Activated T-cell treated with anti-CD3 and anti-CD28 coated beads, Interleukin-2, amount 50 U/mL, for 72 hours (primary cell): ENCODE results near the gene CCDC137. TPM values are rescaled to one million over a fixed set of nuclear protein-coding genes. Genes with fewer than 3 reads are reported as not detected.

Experiments used
- ATAC-seq, 2 donors: fragments of 150-1000 bp; cut with Tn5 transposase; replicated peaks in 1 of 2; 2 replicates each; pipeline ENCODE4 v1.10.0; 2021; ENCODE audit warnings: moderate library complexity in 2 of 2, mild to moderate bottlenecking in 1 of 2
- DNase-seq, 2 donors: peaks; one replicate each; pipeline ENCODE4 v3.0.0; 2021 to 2022; ENCODE audit warnings: mixed read lengths in 1 of 2
- H3K27ac Mint-ChIP-seq: one replicate; pipeline ENCODE4 v1.8.0; 2022; ENCODE audit warnings: mild to moderate bottlenecking, moderate library complexity, mixed read lengths
- H3K27me3 Mint-ChIP-seq: one replicate; pipeline ENCODE4 v1.8.0; 2022; ENCODE audit warnings: low read depth, mixed read lengths
- H3K36me3 Mint-ChIP-seq, 2 donors: one replicate each; pipeline ENCODE4 v1.8.0; 2022; ENCODE audit warnings: mixed read lengths in 2 of 2, mild to moderate bottlenecking in 1 of 2; ENCODE audit not compliant: insufficient read depth in 2 of 2
- H3K4me1 Mint-ChIP-seq: one replicate; pipeline ENCODE4 v1.8.0; 2022; ENCODE audit warnings: low read depth, mixed read lengths
- H3K4me3 Mint-ChIP-seq, 2 donors: one replicate each; pipeline ENCODE4 v1.8.0; 2022; ENCODE audit warnings: mild to moderate bottlenecking in 2 of 2, mixed read lengths in 2 of 2, moderate library complexity in 2 of 2
- H3K9me3 Mint-ChIP-seq, 2 donors: one replicate each; pipeline ENCODE4 v1.8.0; 2022; ENCODE audit warnings: mixed read lengths in 2 of 2
- total RNA-seq, 2 donors: library from RNA; stranded (reverse); gene quantifications; one replicate each; pipeline ENCODE4 v1.2.3, GENCODE V29; 2022

Gene CCDC137
- total RNA-seq, 2 donors from 2014 or later: 26.1 to 46.5 TPM

DNA sequence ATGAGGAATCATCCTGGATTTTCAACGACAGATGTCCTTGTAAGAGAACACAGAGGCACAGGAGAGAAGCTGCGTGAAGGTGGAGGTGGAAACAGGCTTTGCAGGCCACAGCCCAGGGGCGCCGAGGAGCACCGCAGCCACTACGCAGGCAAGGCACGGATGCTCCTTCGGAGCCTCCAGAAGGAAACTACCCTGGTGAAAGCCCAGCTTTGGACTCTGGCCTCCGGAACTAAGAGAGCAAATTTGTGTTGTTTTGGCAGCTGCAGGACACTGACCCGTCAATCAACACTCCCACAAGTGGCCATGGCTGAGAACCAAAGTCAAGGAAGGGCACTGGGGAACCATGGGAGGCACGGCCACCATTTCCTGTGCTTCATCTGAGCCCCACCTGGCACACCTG, 13.6 kb downstream of the CCDC137 start:
- Mint-ChIP-seq H3K27me3 (no peaks in the 10 kb centered on the region), H3K9me3 (no peaks in the 10 kb centered on the region), H3K36me3 (peaks cover 0 to 4% of the 10 kb centered on the region in 2 donors), H3K4me1 (peaks cover 27% of the 10 kb centered on the region), H3K27ac (no peak overlapping the region), H3K4me3 (no peak overlapping the region)
- DNase-seq (no peak), ATAC-seq (no peak)

DNA sequence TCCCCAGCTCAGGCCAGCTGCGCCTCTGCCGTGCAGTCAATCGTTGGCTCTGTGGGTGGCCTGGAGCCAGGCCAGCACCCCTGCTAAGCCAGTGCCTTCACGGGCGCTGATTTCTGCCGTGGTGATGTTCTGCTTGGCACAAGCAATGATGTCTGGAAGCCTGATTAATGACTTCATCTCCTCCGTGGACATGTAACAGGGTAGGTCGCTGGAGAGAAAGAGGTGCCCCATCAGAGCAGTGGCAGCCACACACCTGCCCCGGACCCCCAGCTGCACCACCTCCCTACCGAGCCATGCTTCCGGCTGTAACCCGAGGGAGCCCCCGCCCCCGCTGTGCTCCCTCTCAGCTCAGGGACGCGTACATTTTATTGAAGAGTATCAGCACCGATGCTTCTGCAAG, 15.1 kb downstream of the CCDC137 start:
- DNase-seq: no peak
- H3K4me3 Mint-ChIP-seq: peak overlapping the region in 1 of 2 donors; percentile 19

DNA sequence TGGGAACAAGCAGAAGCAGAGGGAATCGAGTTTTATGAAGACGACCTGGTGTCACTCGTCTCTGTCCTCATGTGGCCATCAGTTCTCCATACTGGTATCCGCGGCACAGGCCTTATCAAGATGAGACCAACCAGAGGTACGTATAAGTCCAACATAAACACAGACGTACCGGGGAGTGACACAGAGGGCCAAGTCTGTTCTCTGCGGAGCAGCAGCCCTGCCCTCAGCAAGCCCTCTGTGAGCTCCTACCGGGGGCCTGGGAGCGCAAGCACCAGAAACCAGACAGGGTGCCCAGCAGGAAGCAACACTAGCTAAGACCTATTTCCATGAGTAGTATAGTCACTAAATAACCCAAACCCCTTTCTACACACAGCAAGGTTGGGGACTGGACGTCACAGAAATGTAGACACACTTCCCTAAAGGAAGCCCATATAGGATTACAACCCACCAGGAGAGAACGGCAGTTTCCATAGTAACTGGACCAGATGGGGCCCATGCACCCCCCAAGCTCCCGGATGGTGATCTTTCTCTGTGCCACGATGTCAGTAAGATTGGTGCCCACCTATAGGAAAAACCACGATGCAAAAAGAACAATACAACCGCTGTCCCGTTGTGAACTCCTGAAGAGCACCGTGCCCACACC, 16.1 kb downstream of the CCDC137 start:
- H3K27me3 Mint-ChIP-seq: no peaks in the 10 kb centered on the region
- ATAC-seq: no peak
- no peaks in the 10 kb centered on the region for H3K9me3 Mint-ChIP-seq
- peak overlapping the region; percentile 80 to 87 for H3K4me3 Mint-ChIP-seq
- peaks cover 4 to 9% of the 10 kb centered on the region in 2 donors for H3K36me3 Mint-ChIP-seq
- H3K27ac Mint-ChIP-seq: peak overlapping the region; percentile 83
- no peak for DNase-seq
- peaks cover 35% of the 10 kb centered on the region for H3K4me1 Mint-ChIP-seq

More for the DNA sequence above, 15.1 kb downstream of the CCDC137 start:
- Mint-ChIP-seq H3K27ac (no peak overlapping the region), H3K27me3 (no peaks in the 10 kb centered on the region), H3K9me3 (no peaks in the 10 kb centered on the region), H3K4me1 (peaks cover 31% of the 10 kb centered on the region), H3K36me3 (peaks cover 4 to 6% of the 10 kb centered on the region in 2 donors)
- ATAC-seq: no peak

DNA sequence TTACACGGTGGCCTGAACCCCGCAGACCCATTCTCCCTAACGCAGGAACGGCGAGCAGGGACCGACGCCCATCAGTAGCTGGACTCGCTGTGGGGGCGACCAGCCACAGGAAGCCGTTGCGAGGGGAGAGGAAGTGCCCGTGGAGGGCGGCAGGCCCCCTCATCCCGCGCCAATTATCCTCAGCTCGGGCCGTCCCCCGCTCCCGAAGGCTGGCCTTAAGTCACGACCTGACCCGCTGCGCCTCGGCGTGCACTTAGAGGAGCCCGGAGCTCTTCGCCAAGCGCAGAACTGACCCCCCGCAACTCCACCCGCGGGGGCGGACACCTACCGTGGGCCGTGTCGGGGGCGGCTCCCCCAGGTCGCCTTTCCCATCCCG, 16.7 kb downstream of the CCDC137 start:
- H3K27ac Mint-ChIP-seq: peak overlapping the region; percentile 83
- no peaks in the 10 kb centered on the region for H3K9me3 Mint-ChIP-seq
- peaks cover 35% of the 10 kb centered on the region for H3K4me1 Mint-ChIP-seq
- H3K27me3 Mint-ChIP-seq: no peaks in the 10 kb centered on the region
- H3K36me3 Mint-ChIP-seq: peaks cover 4 to 9% of the 10 kb centered on the region in 2 donors
- ATAC-seq (peak; percentile 3 to 6), DNase-seq (peak in 1 of 2 donors; percentile 32)
- H3K4me3 Mint-ChIP-seq: peak overlapping the region; percentile 80 to 87

DNA sequence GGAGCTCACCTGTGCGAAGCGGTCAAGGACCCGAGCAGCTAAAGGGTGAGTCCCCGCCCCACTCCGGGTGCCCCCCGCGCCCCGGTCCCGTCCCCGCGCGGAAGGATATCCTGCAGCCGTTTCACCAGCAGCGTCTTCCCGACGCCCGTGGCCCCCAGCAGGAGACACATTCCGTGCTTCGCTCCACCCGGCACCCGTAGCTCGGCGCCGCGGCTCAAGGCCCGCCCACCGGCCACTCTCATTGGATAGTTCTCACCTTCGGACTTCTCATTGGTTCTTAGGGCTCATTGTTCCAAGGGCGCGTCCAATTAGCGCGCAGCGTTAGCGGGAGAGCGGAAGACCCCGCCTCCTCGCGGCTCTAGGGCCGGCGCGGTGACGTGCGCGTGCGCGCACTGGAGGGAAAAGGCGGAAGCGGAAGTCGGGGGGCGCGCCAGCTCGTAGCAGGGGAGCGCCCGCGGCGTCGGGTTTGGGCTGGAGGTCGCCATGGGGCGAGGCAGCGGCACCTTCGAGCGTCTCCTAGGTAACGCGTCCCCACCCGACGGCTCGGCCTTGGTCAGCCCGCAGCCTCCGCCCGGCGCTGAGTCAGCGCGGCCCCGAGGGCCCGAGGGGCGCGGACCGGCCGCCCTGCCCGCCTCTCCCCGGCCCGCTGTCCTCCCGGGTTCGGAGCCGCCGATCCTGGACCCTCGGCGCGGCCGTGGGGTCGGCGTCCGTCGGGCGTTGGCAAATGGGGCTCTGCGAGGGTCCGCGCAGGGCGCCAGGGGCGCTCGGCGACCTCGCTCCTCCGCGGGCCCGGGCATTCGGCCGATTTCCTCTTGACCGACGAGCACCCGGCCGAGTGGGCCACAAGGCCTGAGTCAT, 17.3 kb downstream of the CCDC137 start, which contains the start of the genes ARL16 and HGS:
TSS of gene ARL16 (minus strand) at position 214 of the 858 bp plus-strand sequence. CDS start at position 170, 44 bp downstream.
TSS of gene HGS (plus strand) at position 428 of the 858 bp plus-strand sequence. CDS start at position 484, 56 bp downstream.
- Mint-ChIP-seq H3K4me1 (peaks cover 35% of the 10 kb centered on the region), H3K27me3 (no peaks in the 10 kb centered on the region), H3K4me3 (peak within 1 kb of the TSS; percentile 87 to 95), H3K36me3 (peaks cover 6 to 9% of the 10 kb centered on the region in 2 donors), H3K9me3 (no peaks in the 10 kb centered on the region), H3K27ac (peak within 1 kb of the TSS; percentile 88)
- DNase-seq (peak; percentile 98), ATAC-seq (peak; percentile 94 to 96)

- Mint-ChIP-seq H3K36me3 (peaks cover 6 to 14% of the 10 kb centered on the region in 2 donors), H3K27me3 (no peaks in the 10 kb centered on the region)
Observed at GRCh38 chr17:81684442-81684911, 17.9 kb downstream of the CCDC137 start.

GRCh38 chr17:81685108-81685507, 18.6 kb downstream of the CCDC137 start:
- ATAC-seq (peak; percentile 12 to 14), DNase-seq (peak; percentile 35 to 66)
- no peaks in the 10 kb centered on the region for H3K27me3 Mint-ChIP-seq
- peaks cover 4 to 14% of the 10 kb centered on the region in 2 donors for H3K36me3 Mint-ChIP-seq
- H3K4me3 Mint-ChIP-seq: peak overlapping the region; percentile 87 to 95
- no peaks in the 10 kb centered on the region for H3K9me3 Mint-ChIP-seq
- H3K4me1 Mint-ChIP-seq: peaks cover 35% of the 10 kb centered on the region
- peak overlapping the region; percentile 88 for H3K27ac Mint-ChIP-seq

More at GRCh38 chr17:81684442-81684911, 17.9 kb downstream of the CCDC137 start:
- peak overlapping the region; percentile 87 to 95 for H3K4me3 Mint-ChIP-seq
- H3K4me1 Mint-ChIP-seq: peaks cover 35% of the 10 kb centered on the region
- H3K27ac Mint-ChIP-seq: peak overlapping the region; percentile 88
- DNase-seq (peak in 1 of 2 donors; percentile 58), ATAC-seq (peak in 1 of 2 donors; percentile 39)
- H3K9me3 Mint-ChIP-seq: no peaks in the 10 kb centered on the region

DNA sequence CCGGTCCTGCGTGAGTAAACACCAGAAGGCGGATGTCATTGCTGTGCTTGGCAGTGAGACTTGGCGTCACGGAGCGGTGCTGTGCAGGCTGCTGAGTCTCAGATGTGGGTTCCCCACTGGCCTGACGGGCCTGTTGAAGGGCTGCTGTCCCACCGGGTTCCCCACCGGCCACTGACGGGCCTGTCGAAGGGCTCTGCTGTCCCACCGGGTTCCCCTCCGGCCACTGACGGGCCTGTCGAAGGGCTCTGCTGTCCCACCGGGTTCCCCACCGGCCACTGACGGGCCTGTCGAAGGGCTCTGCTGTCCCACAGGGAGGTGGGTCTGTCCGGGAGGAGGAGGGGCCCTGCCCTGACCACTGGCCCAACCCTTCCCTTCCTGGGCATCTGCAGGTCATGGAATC, 20.1 kb downstream of the CCDC137 start:
- Mint-ChIP-seq H3K27me3 (no peaks in the 10 kb centered on the region), H3K4me1 (peaks cover 33% of the 10 kb centered on the region), H3K4me3 (no peak overlapping the region), H3K9me3 (no peaks in the 10 kb centered on the region), H3K36me3 (peaks cover 4 to 14% of the 10 kb centered on the region in 2 donors), H3K27ac (no peak overlapping the region)
- DNase-seq (no peak), ATAC-seq (no peak)

- DNase-seq (no peak), ATAC-seq (no peak)
- H3K4me3 Mint-ChIP-seq: no peak overlapping the region
- peaks cover 23% of the 10 kb centered on the region for H3K4me1 Mint-ChIP-seq
- H3K36me3 Mint-ChIP-seq: peaks cover 2 to 14% of the 10 kb centered on the region in 2 donors
- no peaks in the 10 kb centered on the region for H3K27me3 Mint-ChIP-seq
- H3K27ac Mint-ChIP-seq: no peak overlapping the region
- no peaks in the 10 kb centered on the region for H3K9me3 Mint-ChIP-seq
Observed at GRCh38 chr17:81687770-81688541, 21.4 kb downstream of the CCDC137 start.

DNA sequence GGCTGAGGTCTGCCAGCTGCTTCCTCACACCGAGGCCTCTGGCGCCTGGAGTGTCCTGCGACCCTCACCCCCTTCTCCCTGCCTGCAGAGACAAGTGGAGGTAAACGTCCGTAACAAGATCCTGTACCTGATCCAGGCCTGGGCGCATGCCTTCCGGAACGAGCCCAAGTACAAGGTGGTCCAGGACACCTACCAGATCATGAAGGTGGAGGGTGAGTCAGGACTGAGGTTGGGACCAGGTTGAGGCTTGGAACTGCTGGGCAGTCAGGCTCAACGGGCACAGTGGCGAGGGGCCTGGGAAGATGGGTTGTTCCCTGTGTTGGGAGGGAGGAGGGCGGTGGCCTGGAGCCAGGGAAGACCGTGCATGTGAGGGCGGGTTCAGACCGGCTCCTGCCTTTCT, 22.1 kb downstream of the CCDC137 start:
- peaks cover 2 to 14% of the 10 kb centered on the region in 2 donors for H3K36me3 Mint-ChIP-seq
- H3K4me1 Mint-ChIP-seq: peaks cover 23% of the 10 kb centered on the region
- no peaks in the 10 kb centered on the region for H3K27me3 Mint-ChIP-seq
- no peak overlapping the region for H3K4me3 Mint-ChIP-seq
- H3K9me3 Mint-ChIP-seq: no peaks in the 10 kb centered on the region
- DNase-seq: no peak
- no peak for ATAC-seq
- H3K27ac Mint-ChIP-seq: no peak overlapping the region

DNA sequence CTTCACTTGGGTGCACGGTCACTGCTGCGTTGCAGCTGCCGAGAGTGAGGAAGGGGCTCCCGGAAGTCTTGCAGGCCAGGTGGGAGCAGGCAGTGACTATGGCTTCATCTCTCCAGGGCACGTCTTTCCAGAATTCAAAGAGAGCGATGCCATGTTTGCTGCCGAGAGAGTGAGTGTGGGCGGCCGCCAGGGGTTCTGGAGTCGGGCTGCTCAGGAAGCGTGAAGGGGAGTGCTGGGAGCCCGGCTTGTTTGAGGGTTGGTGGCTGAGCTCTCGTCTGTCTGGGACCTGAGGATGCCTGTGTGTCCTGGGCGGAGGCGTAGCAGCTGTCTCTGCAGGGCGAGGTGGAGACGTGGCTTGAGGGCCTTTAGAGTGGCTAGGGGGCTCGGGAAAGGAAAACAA, 23.5 kb downstream of the CCDC137 start:
- H3K9me3 Mint-ChIP-seq: no peaks in the 10 kb centered on the region
- no peak overlapping the region for H3K4me3 Mint-ChIP-seq
- ATAC-seq: no peak
- H3K27me3 Mint-ChIP-seq: no peaks in the 10 kb centered on the region
- H3K4me1 Mint-ChIP-seq: peaks cover 14% of the 10 kb centered on the region
- no peak overlapping the region for H3K27ac Mint-ChIP-seq
- no peak for DNase-seq
- peaks cover 2 to 14% of the 10 kb centered on the region in 2 donors for H3K36me3 Mint-ChIP-seq

GRCh38 chr17:81690549-81690948, 24.0 kb downstream of the CCDC137 start:
- Mint-ChIP-seq H3K9me3 (no peaks in the 10 kb centered on the region), H3K4me3 (no peak overlapping the region), H3K27ac (no peak overlapping the region), H3K36me3 (peaks cover 2 to 12% of the 10 kb centered on the region in 2 donors), H3K27me3 (no peaks in the 10 kb centered on the region), H3K4me1 (peaks cover 9% of the 10 kb centered on the region)
- no peak for ATAC-seq
- DNase-seq: no peak
